ENCODE data around the gene SLC7A5. TPM values are rescaled to one million over a fixed set of nuclear protein-coding genes. Genes with fewer than 3 reads are reported as not detected.
"Not testable (repeated sequence)": the region's sequence is repeated elsewhere in the genome, so short reads cannot be mapped to it uniquely, and the experiment has no call there.

Gene SLC7A5
- total and polyA plus RNA-seq, 2 of the 13 experiments (the other 11 are each of a cell fraction or from before 2014, with no cell fraction given): 79.6 to 155 TPM

DNA sequence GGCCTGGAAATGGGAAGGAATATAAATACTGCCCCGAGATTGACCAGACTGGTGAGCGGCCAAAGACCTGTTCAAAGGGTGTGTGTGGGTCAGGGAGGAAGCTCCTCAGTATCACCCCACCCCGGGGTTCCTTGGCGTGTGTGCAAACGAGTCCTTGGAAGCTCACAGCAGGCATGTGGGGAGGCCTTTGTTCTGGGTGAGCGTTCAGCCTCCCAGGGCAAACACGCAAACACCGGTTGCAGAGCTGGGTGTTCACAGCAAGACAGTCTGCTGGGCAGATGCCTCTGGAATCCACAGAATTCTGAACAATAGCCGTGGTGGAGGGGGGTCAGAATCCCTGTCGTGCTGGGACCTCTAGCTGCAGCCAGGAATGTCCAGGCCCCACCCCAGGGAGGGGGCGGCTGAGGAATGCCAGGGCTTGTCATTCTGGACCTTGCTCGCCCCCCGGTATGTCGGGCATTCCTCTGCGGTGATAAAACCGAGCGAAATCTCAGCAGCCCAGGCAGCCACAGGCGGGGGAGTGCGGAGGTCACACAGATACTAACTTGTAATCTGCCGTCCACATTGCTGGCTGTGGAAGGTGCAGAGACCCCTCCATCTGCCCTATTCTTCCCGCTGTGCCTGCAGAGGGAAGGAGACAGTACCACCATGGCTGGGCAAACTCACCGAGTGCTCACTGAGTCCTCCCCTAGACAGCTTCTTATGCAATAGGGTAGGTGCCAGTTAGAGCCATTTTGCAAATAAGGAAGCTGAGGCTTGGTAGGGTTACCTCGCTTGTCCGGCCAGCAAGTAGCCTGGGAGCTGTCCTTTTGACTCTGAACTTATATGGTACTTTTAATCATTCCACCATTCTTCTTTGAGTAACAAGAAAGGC lies 1.3 kb upstream of the SLC7A5 start (continued):
- TF ChIP-seq, protein P1, sequence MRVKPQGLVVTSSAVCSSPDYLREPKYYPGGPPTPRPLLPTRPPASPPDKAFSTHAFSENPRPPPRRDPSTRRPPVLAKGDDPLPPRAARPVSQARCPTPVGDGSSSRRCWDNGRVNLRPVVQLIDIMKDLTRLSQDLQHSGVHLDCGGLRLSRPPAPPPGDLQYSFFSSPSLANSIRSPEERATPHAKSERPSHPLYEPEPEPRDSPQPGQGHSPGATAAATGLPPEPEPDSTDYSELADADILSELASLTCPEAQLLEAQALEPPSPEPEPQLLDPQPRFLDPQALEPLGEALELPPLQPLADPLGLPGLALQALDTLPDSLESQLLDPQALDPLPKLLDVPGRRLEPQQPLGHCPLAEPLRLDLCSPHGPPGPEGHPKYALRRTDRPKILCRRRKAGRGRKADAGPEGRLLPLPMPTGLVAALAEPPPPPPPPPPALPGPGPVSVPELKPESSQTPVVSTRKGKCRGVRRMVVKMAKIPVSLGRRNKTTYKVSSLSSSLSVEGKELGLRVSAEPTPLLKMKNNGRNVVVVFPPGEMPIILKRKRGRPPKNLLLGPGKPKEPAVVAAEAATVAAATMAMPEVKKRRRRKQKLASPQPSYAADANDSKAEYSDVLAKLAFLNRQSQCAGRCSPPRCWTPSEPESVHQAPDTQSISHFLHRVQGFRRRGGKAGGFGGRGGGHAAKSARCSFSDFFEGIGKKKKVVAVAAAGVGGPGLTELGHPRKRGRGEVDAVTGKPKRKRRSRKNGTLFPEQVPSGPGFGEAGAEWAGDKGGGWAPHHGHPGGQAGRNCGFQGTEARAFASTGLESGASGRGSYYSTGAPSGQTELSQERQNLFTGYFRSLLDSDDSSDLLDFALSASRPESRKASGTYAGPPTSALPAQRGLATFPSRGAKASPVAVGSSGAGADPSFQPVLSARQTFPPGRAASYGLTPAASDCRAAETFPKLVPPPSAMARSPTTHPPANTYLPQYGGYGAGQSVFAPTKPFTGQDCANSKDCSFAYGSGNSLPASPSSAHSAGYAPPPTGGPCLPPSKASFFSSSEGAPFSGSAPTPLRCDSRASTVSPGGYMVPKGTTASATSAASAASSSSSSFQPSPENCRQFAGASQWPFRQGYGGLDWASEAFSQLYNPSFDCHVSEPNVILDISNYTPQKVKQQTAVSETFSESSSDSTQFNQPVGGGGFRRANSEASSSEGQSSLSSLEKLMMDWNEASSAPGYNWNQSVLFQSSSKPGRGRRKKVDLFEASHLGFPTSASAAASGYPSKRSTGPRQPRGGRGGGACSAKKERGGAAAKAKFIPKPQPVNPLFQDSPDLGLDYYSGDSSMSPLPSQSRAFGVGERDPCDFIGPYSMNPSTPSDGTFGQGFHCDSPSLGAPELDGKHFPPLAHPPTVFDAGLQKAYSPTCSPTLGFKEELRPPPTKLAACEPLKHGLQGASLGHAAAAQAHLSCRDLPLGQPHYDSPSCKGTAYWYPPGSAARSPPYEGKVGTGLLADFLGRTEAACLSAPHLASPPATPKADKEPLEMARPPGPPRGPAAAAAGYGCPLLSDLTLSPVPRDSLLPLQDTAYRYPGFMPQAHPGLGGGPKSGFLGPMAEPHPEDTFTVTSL (CRISPR knock-in tag; IDR thresholded peaks at IDR 0.05; ENCODE audit: borderline replicate concordance): peak; percentile 60; the same call in 1 of the 2 replicates
- TF ChIP-seq THAP11 (CRISPR knock-in tag; IDR thresholded peaks at IDR 0.05): peak; percentile 82
- peak; percentile 70 for TF ChIP-seq GABPB1 (CRISPR knock-in tag; IDR thresholded peaks at IDR 0.05)
- TF ChIP-seq TGIF2 (CRISPR knock-in tag; IDR thresholded peaks at IDR 0.05): peak; percentile 97
- peak; percentile 91 for TF ChIP-seq AKAP8 (CRISPR knock-in tag; IDR thresholded peaks at IDR 0.05)
- TF ChIP-seq ZSCAN25 (CRISPR knock-in tag; IDR thresholded peaks at IDR 0.05): peak; percentile 76; the same call in 1 of the 2 replicates
- TF ChIP-seq CREM (IDR thresholded peaks at IDR 0.05): peak; percentile 81
- TF ChIP-seq CREM (CRISPR knock-in tag; IDR thresholded peaks at IDR 0.05): not testable (repeated sequence)
- peak; percentile 52; the same call in 1 of the 2 replicates for TF ChIP-seq TMF1 (CRISPR knock-in tag; IDR thresholded peaks at IDR 0.05; ENCODE audit: low read depth)
- peak; percentile 96 for TF ChIP-seq MAZ (IDR thresholded peaks at IDR 0.05; ENCODE audit: borderline replicate concordance, low read depth, low read length)
- TF ChIP-seq MAZ (CRISPR knock-in tag; IDR thresholded peaks at IDR 0.05; ENCODE audit: low read depth): peak; percentile 97
- TF ChIP-seq ZNF136 (CRISPR knock-in tag; IDR thresholded peaks at IDR 0.05; ENCODE audit: low read depth): peak; percentile 72; the same call in 1 of the 2 replicates
- peak; percentile 83 for TF ChIP-seq FOXO1 (CRISPR knock-in tag; IDR thresholded peaks at IDR 0.05)
- TF ChIP-seq, protein P2, sequence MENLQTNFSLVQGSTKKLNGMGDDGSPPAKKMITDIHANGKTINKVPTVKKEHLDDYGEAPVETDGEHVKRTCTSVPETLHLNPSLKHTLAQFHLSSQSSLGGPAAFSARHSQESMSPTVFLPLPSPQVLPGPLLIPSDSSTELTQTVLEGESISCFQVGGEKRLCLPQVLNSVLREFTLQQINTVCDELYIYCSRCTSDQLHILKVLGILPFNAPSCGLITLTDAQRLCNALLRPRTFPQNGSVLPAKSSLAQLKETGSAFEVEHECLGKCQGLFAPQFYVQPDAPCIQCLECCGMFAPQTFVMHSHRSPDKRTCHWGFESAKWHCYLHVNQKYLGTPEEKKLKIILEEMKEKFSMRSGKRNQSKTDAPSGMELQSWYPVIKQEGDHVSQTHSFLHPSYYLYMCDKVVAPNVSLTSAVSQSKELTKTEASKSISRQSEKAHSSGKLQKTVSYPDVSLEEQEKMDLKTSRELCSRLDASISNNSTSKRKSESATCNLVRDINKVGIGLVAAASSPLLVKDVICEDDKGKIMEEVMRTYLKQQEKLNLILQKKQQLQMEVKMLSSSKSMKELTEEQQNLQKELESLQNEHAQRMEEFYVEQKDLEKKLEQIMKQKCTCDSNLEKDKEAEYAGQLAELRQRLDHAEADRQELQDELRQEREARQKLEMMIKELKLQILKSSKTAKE (CRISPR knock-in tag; IDR thresholded peaks at IDR 0.05; ENCODE audit: borderline replicate concordance): peak; percentile 96
- peak; percentile 86 for TF ChIP-seq DR1 (CRISPR knock-in tag; IDR thresholded peaks at IDR 0.05)
- peak; percentile 98 for TF ChIP-seq JUN (CRISPR knock-in tag; IDR thresholded peaks at IDR 0.05)
- TF ChIP-seq ZNF766 (CRISPR knock-in tag; IDR thresholded peaks at IDR 0.05; ENCODE audit: borderline replicate concordance): 0 out of 2 replicates have a peak, but pooled peaks have one; percentile 34
